A673 (cell line): ENCODE data around the gene EFS. TPM values are rescaled to one million over a fixed set of nuclear protein-coding genes. Genes with fewer than 3 reads are reported as not detected.

Source experiments
- BruUV-seq: library from RNA; stranded (reverse); fragments of 400-500 nt; replicated peaks from 2 replicates; lab custom pipeline; 2021; lab: Mats Ljungman, UMichigan
- CTCF ChIA-PET: fragments of 300-600 bp; sonication (Branson Sonifier 250); formaldehyde crosslinking; loops from one replicate; lab custom pipeline; 2022; ENCODE audit warnings: antibody characterized with exemption; lab: Charles Lee
- POLR2A ChIA-PET: fragments of 300-600 bp; sonication (Branson Sonifier 250); formaldehyde crosslinking; loops from one replicate; lab custom pipeline; 2022; ENCODE audit warnings: antibody characterized with exemption; ENCODE audit not compliant: low non-redundant PET; lab: Charles Lee
- DNase-seq: peaks from one replicate; pipeline ENCODE4 v3.0.0-alpha.2; 2015; ENCODE audit warnings: low spot score
- H3K27ac ChIP-seq: fragments of 200-600 bp; sonication (generic); 2 replicates; pipeline ENCODE4 v1.5.1; 2016; ENCODE audit warnings: mixed run types, low read depth, mild to moderate bottlenecking, mixed read lengths, antibody characterized with exemption, low read length; ENCODE audit not compliant: poor library complexity, severe bottlenecking
- H3K27me3 ChIP-seq: fragments of 200-600 bp; sonication (generic); replicated peaks from 2 replicates; pipeline ENCODE4 v1.6.1; 2017; ENCODE audit warnings: mixed run types, low read depth, mild to moderate bottlenecking, mixed read lengths, antibody characterized with exemption, low read length; ENCODE audit not compliant: insufficient read depth, poor library complexity
- H3K36me3 ChIP-seq: fragments of 200-600 bp; sonication (generic); 2 replicates; pipeline ENCODE4 v1.6.1; 2016; ENCODE audit warnings: mixed run types, mild to moderate bottlenecking, mixed read lengths, antibody characterized with exemption, low read length; ENCODE audit not compliant: insufficient read depth, poor library complexity, severe bottlenecking
- H3K4me1 ChIP-seq: fragments of 200-600 bp; sonication (generic); 2 replicates; pipeline ENCODE4 v1.6.1; 2017; ENCODE audit warnings: mixed run types, mild to moderate bottlenecking, mixed read lengths, antibody characterized with exemption, low read length; ENCODE audit not compliant: insufficient read depth, poor library complexity, severe bottlenecking
- H3K4me3 ChIP-seq: fragments of 200-600 bp; sonication (generic); 2 replicates; pipeline ENCODE4 v1.5.1; 2016; ENCODE audit warnings: low read depth, mixed run types, mild to moderate bottlenecking, mixed read lengths, low read length; ENCODE audit not compliant: poor library complexity, severe bottlenecking
- H3K9me3 ChIP-seq: fragments of 200-600 bp; sonication (generic); 2 replicates; pipeline ENCODE4 v1.6.1; 2016; ENCODE audit warnings: mixed run types, low read depth, mild to moderate bottlenecking, mixed read lengths, antibody characterized with exemption, low read length; ENCODE audit not compliant: poor library complexity, severe bottlenecking
- CTCF ChIP-seq: fragments of 300-800, 200-600 bp; sonication (generic); conservative IDR thresholded peaks from 2 replicates; pipeline ENCODE4 v1.5.1; 2017; ENCODE audit warnings: low read depth, mild to moderate bottlenecking, antibody characterized with exemption, low read length, moderate library complexity, mixed read lengths
- EZH2 ChIP-seq: fragments of 200-600 bp; sonication (generic); IDR thresholded peaks from 2 replicates; pipeline ENCODE4 v1.6.1; 2017; ENCODE audit warnings: borderline replicate concordance, low read depth, mild to moderate bottlenecking, mixed read lengths, antibody characterized with exemption, low read length; ENCODE audit not compliant: poor library complexity, severe bottlenecking
- intact Hi-C: fragments of 100-400 bp; cut with micrococcal nuclease; formaldehyde crosslinking; loops from one replicate; pipeline ENCODE4 v1.10.0; 2022; ENCODE audit not compliant: unreplicated experiment
- total RNA-seq: library from RNA; stranded (reverse); gene quantifications from 2 replicates; pipeline ENCODE4 v1.2.3, GENCODE V29; 2021

Gene EFS
- total RNA-seq, 1 experiment from 2014 or later, result 55.9 TPM

- peak; percentile 64 for DNase-seq
- TF ChIP-seq EZH2 (no peak), CTCF (no peak)
- BruUV-seq, result no TSS peak
- ChIA-PET CTCF (no interaction called here), POLR2A (no interaction called here)
- no peak within 1 kb of the TSS for H3K27ac ChIP-seq
- peaks cover 8% of the 10 kb centered on the region for H3K4me1 ChIP-seq
- no peaks in the 10 kb centered on the region for H3K36me3 ChIP-seq
- intact Hi-C loops, result no loop called here
- no peak within 1 kb of the TSS for H3K4me3 ChIP-seq
- no peaks in the 10 kb centered on the region for H3K27me3 ChIP-seq
- H3K9me3 ChIP-seq, result no peaks in the 10 kb centered on the region
Observed at GRCh38 chr14:23376482-23377197, 11.7 kb upstream of the EFS start, which contains the start of gene CMTM5. TSS of gene CMTM5 (plus strand) at chr14:23377046. CDS start at chr14:23377252, 206 bp downstream.

- ChIA-PET POLR2A (no interaction called here), CTCF (no interaction called here)
- no peaks in the 10 kb centered on the region for H3K9me3 ChIP-seq
- intact Hi-C loops, result no loop called here
- DNase-seq, result no peak
- no peaks in the 10 kb centered on the region for H3K36me3 ChIP-seq
- BruUV-seq, result no TSS peak
- no peaks in the 10 kb centered on the region for H3K27me3 ChIP-seq
- no peak for TF ChIP-seq EZH2
- no peak for TF ChIP-seq CTCF
- no peak overlapping the region for H3K4me3 ChIP-seq
- H3K27ac ChIP-seq, result no peak overlapping the region
- H3K4me1 ChIP-seq, result peaks cover 8% of the 10 kb centered on the region
Observed at GRCh38 chr14:23375527-23376251, 10.7 kb upstream of the EFS start.

- Histone ChIP-seq H3K36me3 (no peaks in the 10 kb centered on the region), H3K4me3 (no peak overlapping the region), H3K27me3 (no peaks in the 10 kb centered on the region), H3K27ac (no peak overlapping the region), H3K4me1 (peaks cover 8% of the 10 kb centered on the region), H3K9me3 (no peaks in the 10 kb centered on the region)
- TF ChIP-seq CTCF (no peak), EZH2 (no peak)
- BruUV-seq, result no TSS peak
- ChIA-PET POLR2A (no interaction called here), CTCF (interaction anchor here (0.6 kb wide), 1 partner anchor 27 kb away, joined by 3 read pairs; no protein-coding TSS in a partner anchor)
- no peak for DNase-seq
- intact Hi-C loops, result no loop called here
Observed at GRCh38 chr14:23373041-23373440, 8.1 kb upstream of the EFS start.
